ENCODE measurements around the gene MAGI1. TPM values are rescaled to one million over a fixed set of nuclear protein-coding genes. Genes with fewer than 3 reads are reported as not detected.

The MAGI1 gene
- polyA plus RNA-seq, 3 donors, result not detected

DNA sequence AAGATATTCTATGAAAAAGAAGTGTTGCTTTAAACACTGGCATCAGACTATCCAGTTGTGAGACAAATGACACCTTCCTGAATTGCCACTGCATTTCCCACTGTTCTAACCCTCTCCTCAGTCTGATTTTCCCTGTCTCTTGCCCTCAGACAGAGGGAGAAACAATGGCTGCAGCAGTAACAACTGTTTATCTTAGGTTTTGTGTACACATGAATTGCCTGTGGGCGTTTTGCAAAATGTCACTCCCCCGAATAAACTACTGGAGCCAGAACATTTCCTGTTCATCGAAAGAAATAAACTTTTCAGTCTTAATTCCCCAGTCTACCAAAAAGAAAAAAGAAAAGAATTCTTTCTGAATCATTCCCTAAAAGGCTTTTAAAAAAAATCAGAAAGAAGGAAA is 155.1 kb downstream of the MAGI1 start:
- DNase-seq, result no peak
- H3K27ac ChIP-seq (ENCODE audit: low read depth in 1 of 2, low read length in 2 of 2), result no peak overlapping the region
- Mint-ChIP-seq H3K36me3 (no peaks in the 10 kb centered on the region), H3K27ac (no peak overlapping the region), H3K9me3 (peaks cover 0 to 3% (median 0%) of the 10 kb centered on the region in 7 donors), H3K4me1 (no peaks in the 10 kb centered on the region), H3K4me3 (no peak overlapping the region), H3K27me3 (ENCODE audit: low read depth in 3 of 3) (peaks cover 0 to 4% (median 0%) of the 10 kb centered on the region in 3 donors)
- H3K9me3 ChIP-seq (replicated peaks in 1 of 2; ENCODE audit: control insufficient read depth in 1 of 2, insufficient read depth in 1 of 2, low read length in 2 of 2), result no peaks in the 10 kb centered on the region
- H3K27me3 ChIP-seq (ENCODE audit: control insufficient read depth in 2 of 2, insufficient read depth in 2 of 2, low read length in 2 of 2), result no peaks in the 10 kb centered on the region
- no peaks in the 10 kb centered on the region for H4K20me1 ChIP-seq (ENCODE audit: insufficient read depth, low read length)
- no peak overlapping the region for H3K9ac ChIP-seq (ENCODE audit: insufficient read depth, low read length, poor library complexity, severe bottlenecking)
- no peak overlapping the region for H3K4me3 ChIP-seq (replicated peaks in 1 of 3; ENCODE audit: low read depth in 2 of 3, low read length in 3 of 3)
- no peaks in the 10 kb centered on the region for H3K36me3 ChIP-seq (replicated peaks in 1 of 2; ENCODE audit: control insufficient read depth in 1 of 2, insufficient read depth in 2 of 2, low read length in 2 of 2)
- H3K4me2 ChIP-seq (replicated peaks; ENCODE audit: extremely low read depth, low read length, poor library complexity, severe bottlenecking), result no peak overlapping the region
- WGBS (ENCODE audit: insufficient coverage), result 60% methylated on average over 1 of the region's 3 CpGs
- no peaks in the 10 kb centered on the region for H3K79me2 ChIP-seq (ENCODE audit: insufficient read depth, low read length)
- intact Hi-C loops (cut with micrococcal nuclease), result no loop called here
- H2AFZ ChIP-seq (ENCODE audit: insufficient read depth, low read depth, low read length, poor library complexity, severe bottlenecking), result no peak overlapping the region
- TF ChIP-seq, protein P1, sequence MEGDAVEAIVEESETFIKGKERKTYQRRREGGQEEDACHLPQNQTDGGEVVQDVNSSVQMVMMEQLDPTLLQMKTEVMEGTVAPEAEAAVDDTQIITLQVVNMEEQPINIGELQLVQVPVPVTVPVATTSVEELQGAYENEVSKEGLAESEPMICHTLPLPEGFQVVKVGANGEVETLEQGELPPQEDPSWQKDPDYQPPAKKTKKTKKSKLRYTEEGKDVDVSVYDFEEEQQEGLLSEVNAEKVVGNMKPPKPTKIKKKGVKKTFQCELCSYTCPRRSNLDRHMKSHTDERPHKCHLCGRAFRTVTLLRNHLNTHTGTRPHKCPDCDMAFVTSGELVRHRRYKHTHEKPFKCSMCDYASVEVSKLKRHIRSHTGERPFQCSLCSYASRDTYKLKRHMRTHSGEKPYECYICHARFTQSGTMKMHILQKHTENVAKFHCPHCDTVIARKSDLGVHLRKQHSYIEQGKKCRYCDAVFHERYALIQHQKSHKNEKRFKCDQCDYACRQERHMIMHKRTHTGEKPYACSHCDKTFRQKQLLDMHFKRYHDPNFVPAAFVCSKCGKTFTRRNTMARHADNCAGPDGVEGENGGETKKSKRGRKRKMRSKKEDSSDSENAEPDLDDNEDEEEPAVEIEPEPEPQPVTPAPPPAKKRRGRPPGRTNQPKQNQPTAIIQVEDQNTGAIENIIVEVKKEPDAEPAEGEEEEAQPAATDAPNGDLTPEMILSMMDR (IDR thresholded peaks at IDR 0.05), result no peak
- H3K4me1 ChIP-seq (ENCODE audit: control insufficient read depth in 1 of 2, insufficient read depth in 2 of 2, low read length in 2 of 2), result no peaks in the 10 kb centered on the region

DNA sequence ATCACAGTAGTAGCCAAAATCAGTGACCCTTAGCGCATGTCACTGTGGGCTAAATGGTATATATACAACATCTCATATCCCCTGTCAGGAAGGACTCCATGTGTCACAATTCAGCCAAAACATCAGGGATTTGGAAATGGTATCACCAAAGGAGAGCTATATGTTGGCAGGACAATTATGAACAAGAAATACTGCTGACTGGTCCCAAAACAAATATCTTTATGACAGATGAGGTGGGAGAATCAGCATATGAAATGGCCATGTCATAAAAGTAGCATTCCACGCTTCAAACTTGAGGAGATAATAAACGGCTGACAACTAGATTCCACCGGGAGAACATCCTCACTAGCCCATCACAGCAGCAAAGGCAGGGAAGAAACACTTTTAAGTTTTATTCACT is 158.4 kb downstream of the MAGI1 start:
- no peaks in the 10 kb centered on the region for H3K4me1 Mint-ChIP-seq
- no peak for DNase-seq
- no peak overlapping the region for H3K4me2 ChIP-seq (replicated peaks; ENCODE audit: extremely low read depth, low read length, poor library complexity, severe bottlenecking)
- no peak overlapping the region for H3K27ac Mint-ChIP-seq
- TF ChIP-seq, protein P1 (IDR thresholded peaks at IDR 0.05), result no peak
- H3K9ac ChIP-seq (ENCODE audit: insufficient read depth, low read length, poor library complexity, severe bottlenecking), result no peak overlapping the region
- H3K36me3 Mint-ChIP-seq, result no peaks in the 10 kb centered on the region
- no peak overlapping the region for H2AFZ ChIP-seq (ENCODE audit: insufficient read depth, low read depth, low read length, poor library complexity, severe bottlenecking)
- H3K27me3 Mint-ChIP-seq (ENCODE audit: low read depth in 3 of 3), result peaks cover 0 to 4% (median 2%) of the 10 kb centered on the region in 3 donors
- no peak overlapping the region for H3K4me3 ChIP-seq (replicated peaks in 1 of 3; ENCODE audit: low read depth in 2 of 3, low read length in 3 of 3)
- H3K27ac ChIP-seq (ENCODE audit: low read depth in 1 of 2, low read length in 2 of 2), result no peak overlapping the region
- no peaks in the 10 kb centered on the region for H3K9me3 ChIP-seq (replicated peaks in 1 of 2; ENCODE audit: control insufficient read depth in 1 of 2, insufficient read depth in 1 of 2, low read length in 2 of 2)
- H3K4me3 Mint-ChIP-seq, result no peak overlapping the region
- no peaks in the 10 kb centered on the region for H3K4me1 ChIP-seq (ENCODE audit: control insufficient read depth in 1 of 2, insufficient read depth in 2 of 2, low read length in 2 of 2)
- H4K20me1 ChIP-seq (ENCODE audit: insufficient read depth, low read length), result no peaks in the 10 kb centered on the region
- intact Hi-C loops (cut with micrococcal nuclease), result no loop called here
- H3K36me3 ChIP-seq (replicated peaks in 1 of 2; ENCODE audit: control insufficient read depth in 1 of 2, insufficient read depth in 2 of 2, low read length in 2 of 2), result no peaks in the 10 kb centered on the region
- H3K79me2 ChIP-seq (ENCODE audit: insufficient read depth, low read length), result no peaks in the 10 kb centered on the region
- 92% methylated on average over 2 of the region's 4 CpGs for WGBS (ENCODE audit: insufficient coverage)
- no peaks in the 10 kb centered on the region for H3K27me3 ChIP-seq (ENCODE audit: control insufficient read depth in 2 of 2, insufficient read depth in 2 of 2, low read length in 2 of 2)
- peaks cover 0 to 4% (median 2%) of the 10 kb centered on the region in 7 donors for H3K9me3 Mint-ChIP-seq

All from CD14-positive monocyte (primary cell).